Stimulated activated CD8-positive, alpha-beta memory T cell treated with anti-CD3 and anti-CD28 coated beads, Interleukin-12 subunit alpha, Interleukin-12 subunit beta, amount 100 ng/mL, for 4 hours (primary cell): ENCODE measurements around the gene LRRC8D.
"Not testable (repeated sequence)": the region's sequence is repeated elsewhere in the genome, so short reads cannot be mapped to it uniquely, and the experiment has no call there.

Experiments
- DNase-seq: peaks from one replicate; pipeline ENCODE4 v3.0.0-alpha.2; 2020; ENCODE audit warnings: low read depth

The LRRC8D gene

GRCh38 chr1:89820422-89821321 is at the start of gene LRRC8D:
Gene LRRC8D (plus strand): TSS chr1:89821032. CDS start chr1:89933069, 112,037 bp downstream.
- DNase-seq = peak; percentile 44

- no peak for DNase-seq
Measured at GRCh38 chr1:89771991-89772560, 48.8 kb upstream of the LRRC8D start.

GRCh38 chr1:89776104-89776503 is 44.7 kb upstream of the LRRC8D start:
- DNase-seq = not testable (repeated sequence)

GRCh38 chr1:89777271-89777670 is 43.6 kb upstream of the LRRC8D start:
- not testable (repeated sequence) for DNase-seq

GRCh38 chr1:89779151-89779940 is 41.5 kb upstream of the LRRC8D start:
- DNase-seq = no peak

- DNase-seq = no peak
Measured at GRCh38 chr1:89780721-89781120, 40.1 kb upstream of the LRRC8D start.

GRCh38 chr1:89781494-89782126 is 39.2 kb upstream of the LRRC8D start:
- DNase-seq = peak; percentile 55

- DNase-seq = no peak
Measured at GRCh38 chr1:89786628-89787214, 34.1 kb upstream of the LRRC8D start.

GRCh38 chr1:89790592-89790991 is 30.2 kb upstream of the LRRC8D start:
- no peak for DNase-seq

- no peak for DNase-seq
Measured at GRCh38 chr1:89791064-89791726, 29.6 kb upstream of the LRRC8D start.

GRCh38 chr1:89794406-89794805 is 26.4 kb upstream of the LRRC8D start:
- DNase-seq = no peak

GRCh38 chr1:89795571-89795970 is 25.3 kb upstream of the LRRC8D start:
- not testable (repeated sequence) for DNase-seq

GRCh38 chr1:89797876-89798275 is 23.0 kb upstream of the LRRC8D start:
- not testable (repeated sequence) for DNase-seq

GRCh38 chr1:89799495-89799894 is 21.3 kb upstream of the LRRC8D start:
- DNase-seq = no peak

GRCh38 chr1:89800022-89800655 is 20.7 kb upstream of the LRRC8D start:
- DNase-seq = no peak

- no peak for DNase-seq
Measured at GRCh38 chr1:89800718-89801117, 20.1 kb upstream of the LRRC8D start.

- no peak for DNase-seq
Measured at GRCh38 chr1:89802051-89802450, 18.8 kb upstream of the LRRC8D start.

GRCh38 chr1:89802841-89803240 is 18.0 kb upstream of the LRRC8D start:
- DNase-seq = no peak

- DNase-seq = peak; percentile 61
Measured at GRCh38 chr1:89804642-89805237, 16.1 kb upstream of the LRRC8D start.

GRCh38 chr1:89806616-89807015 is 14.2 kb upstream of the LRRC8D start:
- no peak for DNase-seq
